ENCODE data around the gene ANKRD34A. TPM values are rescaled to one million over a fixed set of nuclear protein-coding genes. Genes with fewer than 3 reads are reported as not detected.
A peak's percentile ranks its signal among the peaks of the same experiment; 100 is the strongest.

Gene ANKRD34A
- total RNA-seq, 1 experiment from 2014 or later, result 0.77 TPM

DNA sequence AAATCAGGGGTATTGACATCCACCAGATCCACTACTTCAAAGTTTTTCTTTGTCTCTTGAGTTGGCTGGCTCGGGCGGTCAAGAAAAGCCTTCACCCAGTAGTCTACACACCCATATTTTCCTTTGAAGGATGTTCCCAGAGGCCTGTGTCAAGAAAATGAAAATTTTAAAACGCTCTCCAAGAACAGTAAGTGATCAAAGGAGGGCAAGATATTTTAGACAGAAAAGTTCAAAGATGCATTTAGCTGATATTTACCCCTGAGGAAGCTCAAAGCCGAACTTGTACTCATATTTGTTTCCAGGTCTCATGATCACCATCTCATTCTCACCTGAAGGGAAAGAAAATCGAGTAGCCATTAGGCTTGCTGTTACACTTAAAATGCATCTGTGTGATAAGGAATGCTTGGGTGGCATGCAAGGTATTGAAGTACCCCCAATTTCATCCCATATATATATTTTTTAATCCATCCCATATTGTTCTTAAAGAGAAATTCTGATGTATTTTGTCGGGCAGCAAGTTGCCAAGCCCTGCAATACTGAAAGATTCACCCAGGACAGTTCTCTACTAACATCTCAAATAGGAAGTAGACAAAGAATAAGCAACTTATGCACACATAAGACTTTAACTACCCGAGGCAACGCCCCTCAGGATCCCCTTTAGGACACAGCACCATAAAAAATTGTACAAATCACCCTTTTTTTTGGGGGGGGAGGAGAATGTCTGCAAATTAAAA, 30.9 kb upstream of the ANKRD34A start:
- H3K36me3 ChIP-seq (ENCODE audit: control insufficient read depth, insufficient read depth, low read length), result peaks cover 16% of the 10 kb centered on the region; the same call in 1 of the 2 replicates
- peaks cover 21% of the 10 kb centered on the region; the same call in 1 of the 2 replicates for H3K4me1 ChIP-seq

DNA sequence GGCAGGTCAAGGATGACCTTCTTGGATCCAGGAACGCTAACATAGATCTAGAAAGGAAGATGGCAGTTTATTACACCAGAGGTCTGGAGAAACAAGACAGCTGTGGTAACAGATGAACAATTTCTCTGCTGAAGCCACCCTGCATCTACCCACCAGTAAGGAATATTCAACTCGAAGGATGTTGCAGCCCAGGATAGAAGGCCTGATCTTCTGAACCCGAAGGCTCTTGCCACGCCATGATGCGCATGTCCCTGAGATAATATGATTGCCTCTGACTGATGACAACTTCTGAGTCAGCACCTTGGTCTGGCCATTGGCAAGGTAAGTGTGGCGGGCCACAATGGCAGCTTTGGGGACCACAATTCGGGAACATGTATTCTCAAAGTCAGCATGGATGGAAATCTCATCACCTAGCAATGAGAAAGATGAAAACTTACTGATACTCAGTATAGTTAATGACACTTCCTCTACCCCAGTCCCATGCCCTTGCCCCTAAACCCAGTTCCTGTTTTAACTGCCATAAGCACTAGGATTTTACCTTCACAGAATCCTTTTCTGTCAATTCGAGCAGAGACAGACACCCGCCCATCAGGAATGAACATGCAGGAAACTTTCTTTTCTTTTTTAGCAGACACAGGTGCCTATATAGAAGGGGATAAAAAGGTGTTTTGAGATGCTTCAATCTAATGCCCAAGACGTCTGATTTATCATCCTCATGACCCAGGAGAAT, 30.2 kb upstream of the ANKRD34A start:
- no peak overlapping the region for H3K27ac Mint-ChIP-seq (ENCODE audit: unreplicated experiment)
- peaks cover 23% of the 10 kb centered on the region for H3K4me1 Mint-ChIP-seq (ENCODE audit: low read depth, unreplicated experiment)
- H3K36me3 ChIP-seq (ENCODE audit: control insufficient read depth, insufficient read depth, low read length), result peaks cover 16% of the 10 kb centered on the region; the same call in 1 of the 2 replicates
- H3K4me3 ChIP-seq (ENCODE audit: low read depth, low read length), result peak overlapping the region; percentile 91
- H3K9me3 Mint-ChIP-seq (ENCODE audit: unreplicated experiment), result no peaks in the 10 kb centered on the region
- BruUV-seq (replicated peaks), result no TSS peak
- no peaks in the 10 kb centered on the region for H3K9me3 ChIP-seq
- peaks cover 21% of the 10 kb centered on the region; the same call in 1 of the 2 replicates for H3K4me1 ChIP-seq
- peak overlapping the region; percentile 84 for H3K4me3 Mint-ChIP-seq (ENCODE audit: unreplicated experiment)
- TF ChIP-seq, protein P1, sequence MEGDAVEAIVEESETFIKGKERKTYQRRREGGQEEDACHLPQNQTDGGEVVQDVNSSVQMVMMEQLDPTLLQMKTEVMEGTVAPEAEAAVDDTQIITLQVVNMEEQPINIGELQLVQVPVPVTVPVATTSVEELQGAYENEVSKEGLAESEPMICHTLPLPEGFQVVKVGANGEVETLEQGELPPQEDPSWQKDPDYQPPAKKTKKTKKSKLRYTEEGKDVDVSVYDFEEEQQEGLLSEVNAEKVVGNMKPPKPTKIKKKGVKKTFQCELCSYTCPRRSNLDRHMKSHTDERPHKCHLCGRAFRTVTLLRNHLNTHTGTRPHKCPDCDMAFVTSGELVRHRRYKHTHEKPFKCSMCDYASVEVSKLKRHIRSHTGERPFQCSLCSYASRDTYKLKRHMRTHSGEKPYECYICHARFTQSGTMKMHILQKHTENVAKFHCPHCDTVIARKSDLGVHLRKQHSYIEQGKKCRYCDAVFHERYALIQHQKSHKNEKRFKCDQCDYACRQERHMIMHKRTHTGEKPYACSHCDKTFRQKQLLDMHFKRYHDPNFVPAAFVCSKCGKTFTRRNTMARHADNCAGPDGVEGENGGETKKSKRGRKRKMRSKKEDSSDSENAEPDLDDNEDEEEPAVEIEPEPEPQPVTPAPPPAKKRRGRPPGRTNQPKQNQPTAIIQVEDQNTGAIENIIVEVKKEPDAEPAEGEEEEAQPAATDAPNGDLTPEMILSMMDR (IDR thresholded peaks at IDR 0.05; ENCODE audit: insufficient read depth in 1 of 2, low read depth in 1 of 2, low read length in 1 of 2, severe bottlenecking in 1 of 2, unreplicated experiment in 1 of 2), result no peak
- POLR2A ChIA-PET, result no interaction called here
- H3K27me3 ChIP-seq (replicated peaks; ENCODE audit: control insufficient read depth, insufficient read depth, low read length), result no peaks in the 10 kb centered on the region
- no peak for DNase-seq
- CTCF ChIA-PET, result no interaction called here
- H3K27me3 Mint-ChIP-seq (ENCODE audit: insufficient read depth, unreplicated experiment), result no peaks in the 10 kb centered on the region
- H3K36me3 Mint-ChIP-seq (ENCODE audit: insufficient read depth, unreplicated experiment), result peaks cover 43% of the 10 kb centered on the region
- intact Hi-C loops (cut with micrococcal nuclease; ENCODE audit: unreplicated experiment), result no loop called here

More for the DNA sequence above, 30.9 kb upstream of the ANKRD34A start:
- POLR2A ChIA-PET, result no interaction called here
- intact Hi-C loops (cut with micrococcal nuclease; ENCODE audit: unreplicated experiment), result no loop called here
- Mint-ChIP-seq H3K9me3 (ENCODE audit: unreplicated experiment) (no peaks in the 10 kb centered on the region), H3K4me1 (ENCODE audit: low read depth, unreplicated experiment) (peaks cover 20% of the 10 kb centered on the region), H3K27ac (ENCODE audit: unreplicated experiment) (peak overlapping the region; percentile 93), H3K36me3 (ENCODE audit: insufficient read depth, unreplicated experiment) (peaks cover 43% of the 10 kb centered on the region), H3K27me3 (ENCODE audit: insufficient read depth, unreplicated experiment) (no peaks in the 10 kb centered on the region), H3K4me3 (ENCODE audit: unreplicated experiment) (peak overlapping the region; percentile 84)
- CTCF ChIA-PET, result no interaction called here
- H3K4me3 ChIP-seq (ENCODE audit: low read depth, low read length), result peak overlapping the region; percentile 91
- no peaks in the 10 kb centered on the region for H3K27me3 ChIP-seq (replicated peaks; ENCODE audit: control insufficient read depth, insufficient read depth, low read length)
- H3K9me3 ChIP-seq, result no peaks in the 10 kb centered on the region
- no peak for DNase-seq
- no TSS peak for BruUV-seq (replicated peaks)
- TF ChIP-seq, protein P1 (IDR thresholded peaks at IDR 0.05; ENCODE audit: insufficient read depth in 1 of 2, low read depth in 1 of 2, low read length in 1 of 2, severe bottlenecking in 1 of 2, unreplicated experiment in 1 of 2), result no peak

DNA sequence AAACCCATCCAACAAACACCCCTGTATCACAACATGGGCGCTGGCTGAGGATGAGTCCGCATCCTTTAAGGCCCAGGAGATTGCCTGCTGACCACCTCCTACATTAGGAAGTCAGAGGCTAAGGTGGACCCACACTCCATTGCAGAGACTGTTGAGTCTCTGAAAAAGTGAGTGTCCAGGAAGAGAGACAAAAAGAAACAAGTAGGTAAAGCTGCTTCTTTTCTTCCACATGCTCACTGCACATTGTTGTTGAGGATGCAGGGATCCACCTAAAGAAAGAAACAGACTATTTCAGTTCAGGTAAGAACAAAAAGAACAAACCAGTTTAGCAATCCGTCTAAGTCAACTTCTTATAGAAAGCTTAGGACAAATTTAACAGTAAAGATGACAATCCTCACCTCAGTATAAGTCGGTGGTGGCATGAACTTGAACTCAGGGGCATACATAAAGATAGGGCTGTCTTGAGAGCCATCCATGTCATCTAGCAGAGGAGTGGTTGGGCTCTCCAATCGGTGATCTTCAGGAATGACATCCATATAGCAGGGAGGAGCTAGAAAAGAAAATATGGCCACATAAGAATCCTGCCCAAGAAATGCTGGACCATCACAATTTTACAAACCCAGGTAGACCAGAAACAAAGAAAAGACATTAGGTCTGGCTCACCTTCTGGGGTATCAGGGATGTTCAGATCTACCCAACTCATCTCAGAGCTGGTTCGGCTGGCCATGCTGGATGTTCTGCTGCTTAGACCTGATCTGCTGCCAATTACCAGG, 29.4 kb upstream of the ANKRD34A start:
- Histone ChIP-seq H3K4me3 (ENCODE audit: low read depth, low read length) (peak overlapping the region; percentile 91), H3K4me1 (peaks cover 21% of the 10 kb centered on the region; the same call in 1 of the 2 replicates), H3K36me3 (ENCODE audit: control insufficient read depth, insufficient read depth, low read length) (peaks cover 16% of the 10 kb centered on the region; the same call in 1 of the 2 replicates), H3K9me3 (no peaks in the 10 kb centered on the region), H3K27me3 (replicated peaks; ENCODE audit: control insufficient read depth, insufficient read depth, low read length) (no peaks in the 10 kb centered on the region)
- no peak overlapping the region for H3K27ac Mint-ChIP-seq (ENCODE audit: unreplicated experiment)
- peaks cover 43% of the 10 kb centered on the region for H3K36me3 Mint-ChIP-seq (ENCODE audit: insufficient read depth, unreplicated experiment)
- peaks cover 23% of the 10 kb centered on the region for H3K4me1 Mint-ChIP-seq (ENCODE audit: low read depth, unreplicated experiment)
- POLR2A ChIA-PET, result no interaction called here
- DNase-seq, result no peak
- intact Hi-C loops (cut with micrococcal nuclease; ENCODE audit: unreplicated experiment), result no loop called here
- peak overlapping the region; percentile 28 for H3K4me3 Mint-ChIP-seq (ENCODE audit: unreplicated experiment)
- CTCF ChIA-PET, result no interaction called here
- H3K27me3 Mint-ChIP-seq (ENCODE audit: insufficient read depth, unreplicated experiment), result no peaks in the 10 kb centered on the region
- no TSS peak for BruUV-seq (replicated peaks)
- H3K9me3 Mint-ChIP-seq (ENCODE audit: unreplicated experiment), result no peaks in the 10 kb centered on the region
- TF ChIP-seq, protein P1 (IDR thresholded peaks at IDR 0.05; ENCODE audit: insufficient read depth in 1 of 2, low read depth in 1 of 2, low read length in 1 of 2, severe bottlenecking in 1 of 2, unreplicated experiment in 1 of 2), result no peak

Measured in Caco-2 (cell line).